GM23248 (cell line): ENCODE data around the gene SIVA1.

Source experiments
- EZH2 ChIP-seq: fragments of 200-600 bp; sonication (generic); IDR thresholded peaks from 2 replicates; pipeline ENCODE4 v1.6.1; 2018; ENCODE audit warnings: antibody characterized with exemption, mild to moderate bottlenecking; ENCODE audit not compliant: insufficient read depth, poor library complexity, severe bottlenecking
- EZH2phosphoT487 ChIP-seq: fragments of 200-600 bp; sonication (generic); IDR thresholded peaks from 2 replicates; pipeline ENCODE4 v1.6.1; 2018; ENCODE audit warnings: antibody characterized with exemption, moderate library complexity, mild to moderate bottlenecking, low read depth; ENCODE audit not compliant: insufficient read depth

- TF ChIP-seq EZH2 (no peak), EZH2phosphoT487 (no peak)
These were observed 2.7 kb downstream of the SIVA1 start for GRCh38 chr14:104755621-104756020.
